GM12878 (cell line): ENCODE results near the gene PFKP. TPM values are rescaled to one million over a fixed set of nuclear protein-coding genes. Genes with fewer than 3 reads are reported as not detected.
A peak's percentile ranks its signal among the peaks of the same experiment; 100 is the strongest.

Experiments
- ATAC-seq: fragments of 200-7000 bp; cut with Tn5 transposase; 3 replicates; pipeline ENCODE4 v1.9.1; 2020; ENCODE audit warnings: mild to moderate bottlenecking, moderate library complexity
- BruUV-seq: library from RNA; stranded (reverse); fragments of 400-500 nt; replicated peaks from 2 replicates; lab custom pipeline; 2021; lab: Mats Ljungman, UMichigan
- CTCF ChIA-PET: fragments of 300-600 bp; sonication (Branson Sonifier 250); formaldehyde crosslinking; extraction: SDS; loops from one replicate; lab custom pipeline; 2021; ENCODE audit warnings: inconsistent platforms; lab: Yijun Ruan, JAX
- POLR2A ChIA-PET: fragments of 350-600 bp; formaldehyde crosslinking; extraction: SDS; loops from one replicate; lab custom pipeline; 2021; ENCODE audit warnings: inconsistent platforms; lab: Charles Lee
- RAD21 ChIA-PET: fragments of 300-600 bp; sonication (Branson Sonifier 250); formaldehyde crosslinking; loops from one replicate; lab custom pipeline; 2023; ENCODE audit warnings: antibody characterized with exemption; ENCODE audit not compliant: unreplicated experiment; lab: Charles Lee
- SMC1A ChIA-PET: fragments of 300-600 bp; sonication (Branson Sonifier 250); formaldehyde crosslinking; loops from one replicate; lab custom pipeline; 2023; ENCODE audit not compliant: unreplicated experiment, uncharacterized antibody; lab: Charles Lee
- DNase-seq: peaks from one replicate; pipeline ENCODE4 v3.0.0-alpha.2; 2011; ENCODE audit warnings: low read depth, low spot score
- FAIRE-seq: peaks from 3 replicates; lab custom pipeline; 2011; peaks lifted over from hg19 to GRCh38; lab: Jason Lieb, UNC
- H2AFZ ChIP-seq: 2 replicates; pipeline ENCODE4 v1.6.0; 2011; ENCODE audit warnings: low read depth, low read length, control low read depth; ENCODE audit not compliant: control insufficient read depth
- H3K27ac ChIP-seq: 2 replicates; pipeline ENCODE4 v1.5.1; 2011; ENCODE audit warnings: control low read depth; ENCODE audit not compliant: control insufficient read depth, insufficient read depth
- H3K27me3 ChIP-seq, 2 experiments: replicated peaks in 1 of 2; 2 replicates each; pipeline versions ENCODE4 v1.6.0 to v1.6.1; 2011; ENCODE audit warnings: low read length in 1 of 2; ENCODE audit not compliant: control insufficient read depth in 2 of 2, insufficient read depth in 2 of 2
- H3K36me3 ChIP-seq, 2 experiments: 2 replicates each; pipeline ENCODE4 v1.5.1; 2011; ENCODE audit warnings: low read length in 1 of 2; ENCODE audit not compliant: control insufficient read depth in 2 of 2, insufficient read depth in 2 of 2
- H3K4me1 ChIP-seq: 2 replicates; pipeline ENCODE4 v1.6.1; 2011; ENCODE audit warnings: mild to moderate bottlenecking, low read length, moderate library complexity, mixed read lengths; ENCODE audit not compliant: control insufficient read depth, insufficient read depth
- H3K4me2 ChIP-seq: 2 replicates; pipeline ENCODE4 v1.6.0; 2011; ENCODE audit warnings: control low read depth; ENCODE audit not compliant: control insufficient read depth, insufficient read depth
- H3K4me3 ChIP-seq: fragments of 200-600 bp; sonication (generic); 2 replicates; pipeline ENCODE4 v1.5.1; 2016
- H3K79me2 ChIP-seq: 2 replicates; pipeline ENCODE4 v1.6.0; 2011; ENCODE audit warnings: low read length; ENCODE audit not compliant: control insufficient read depth, insufficient read depth
- H3K9ac ChIP-seq: 2 replicates; pipeline ENCODE4 v1.8.0; 2011; ENCODE audit warnings: low read length, control low read depth, mixed read lengths; ENCODE audit not compliant: control insufficient read depth, insufficient read depth
- H3K9me3 ChIP-seq: replicated peaks from 3 replicates; pipeline ENCODE4 v1.5.1; 2011; ENCODE audit warnings: mild to moderate bottlenecking, low read length; ENCODE audit not compliant: control insufficient read depth, insufficient read depth
- H4K20me1 ChIP-seq: 2 replicates; pipeline ENCODE4 v1.6.0; 2011; ENCODE audit not compliant: control insufficient read depth, insufficient read depth
- POLR2A ChIP-seq: IDR thresholded peaks from 2 replicates; pipeline ENCODE4 v1.6.1; 2011; ENCODE audit warnings: low read depth, mild to moderate bottlenecking, low read length
- SREBF2 ChIP-seq: IDR thresholded peaks from 2 replicates; pipeline ENCODE4 v1.6.1; 2012; ENCODE audit warnings: mild to moderate bottlenecking, low read length
- SRF ChIP-seq, 2 experiments: IDR thresholded peaks; 2 replicates each; pipeline ENCODE4 v1.6.1; 2011; ENCODE audit warnings: low read depth in 2 of 2, low read length in 2 of 2, mild to moderate bottlenecking in 1 of 2, moderate library complexity in 1 of 2
- ZBTB4 ChIP-seq: fragments of 450-650 bp; formaldehyde crosslinking; IDR thresholded peaks from 2 replicates; pipeline ENCODE4 v1.4.0; 2022; ENCODE audit warnings: mild to moderate bottlenecking, moderate library complexity
- WGBS: methylation state at CpG from one replicate; pipeline ENCODE4 v1.1.6; 2016; ENCODE audit warnings: low lambda C conversion rate; ENCODE audit not compliant: insufficient replicate concordance, insufficient coverage; ENCODE audit errors: missing lambda C conversion rate; 5-methylcytosine and 5-hydroxymethylcytosine counted together
- in situ Hi-C: fragments of 300-500 bp; cut with MboI; formaldehyde crosslinking; loops from 9 replicates; pipeline ENCODE4 v1.14.3; 2018; ENCODE audit warnings: mixed read lengths
- intact Hi-C: fragments of 100-400 bp; cut with micrococcal nuclease; formaldehyde crosslinking; loops from one replicate; pipeline ENCODE4 v1.14.2; 2022; ENCODE audit not compliant: unreplicated experiment
- polyA plus RNA-seq, 11 experiments: library from polyadenylated mRNA; depleted of rRNA in 4 of 11; unstranded in 6 of 11; stranded (reverse) in 5 of 11; fragments of >200 nt; fragmentation: Nextera tagmentation in 4 of 11; fragmentation: Illumina TruSeq in 1 of 11; extraction: Ambion mirVana in 4 of 11; extraction: Trizol in 1 of 11; gene quantifications; 1 replicate in 1 of 11; 2 replicates in 10 of 11; pipeline versions ENCODE4 v1.2.1 to v1.2.3, GENCODE V29; 2011 to 2016; ENCODE audit warnings: inconsistent platforms in 2 of 11, missing spikeins in 2 of 11, low read depth in 1 of 11
- total RNA-seq, 4 experiments: library from RNA; depleted of rRNA in 3 of 4; stranded (reverse); fragments of >200 nt in 3 of 4; fragmentation: Illumina TruSeq in 1 of 4; extraction: Trizol in 1 of 4; gene quantifications; 2 replicates each; pipeline versions ENCODE4 v1.2.1 to v1.2.3, GENCODE V29; 2013 to 2021

PFKP gene
- total and polyA plus RNA-seq, 10 of the 15 experiments (the other 5 are each of a cell fraction or from before 2014, with no cell fraction given): 27.0 to 145 (median 95.7) TPM

- no TSS peak for BruUV-seq
Measured at GRCh38 chr10:3125527-3126170, 58.3 kb downstream of the PFKP start.

More at GRCh38 chr10:3125527-3126170, 58.3 kb downstream of the PFKP start:
- TF ChIP-seq SRF (IDR thresholded peaks at IDR 0.05; ENCODE audit: low read depth in 2 of 2, low read length in 2 of 2) (no peak), SREBF2 (no peak), ZBTB4 (no peak), POLR2A (peak; percentile 21; the same call in 1 of the 2 replicates)
- ChIA-PET POLR2A (no interaction called here), RAD21 (no interaction called here), CTCF (no interaction called here), SMC1A (no interaction called here)
- Histone ChIP-seq H3K4me3 (no peak overlapping the region), H4K20me1 (no peaks in the 10 kb centered on the region), H3K9ac (no peak overlapping the region), H2AFZ (no peak overlapping the region), H3K9me3 (no peaks in the 10 kb centered on the region), H3K36me3 (peaks cover 29 to 40% of the 10 kb centered on the region in 2 experiments), H3K79me2 (no peaks in the 10 kb centered on the region), H3K4me2 (no peak overlapping the region), H3K27me3 (no peaks in the 10 kb centered on the region), H3K27ac (no peak overlapping the region), H3K4me1 (no peaks in the 10 kb centered on the region)
- FAIRE-seq (no peak), DNase-seq (no peak), ATAC-seq (no peak)
- in situ Hi-C loops (no loop called here), intact Hi-C loops (no loop called here)
- 95% methylated on average over 23 of the region's 24 CpGs for WGBS
